HepG2 (cell line): Measurements from ENCODE around the gene CD58. TPM values are rescaled to one million over a fixed set of nuclear protein-coding genes. Genes with fewer than 3 reads are reported as not detected.
A peak's percentile ranks its signal among the peaks of the same experiment; 100 is the strongest.

ENCODE experiments used
- AGO2 ChIP-seq: fragments of 200-400 bp; formaldehyde crosslinking; optimal IDR thresholded peaks from 2 replicates; pipeline ENCODE3; 2017; ENCODE audit warnings: mild to moderate bottlenecking, low read depth, low read length, moderate library complexity
- CBX1 ChIP-seq: IDR thresholded peaks from one replicate; pipeline ENCODE4 v1.6.1; 2016; ENCODE audit warnings: antibody characterized with exemption, low read depth
- EED ChIP-seq: sonication (generic); formaldehyde crosslinking; IDR thresholded peaks from 2 replicates; pipeline ENCODE4 v1.5.0; 2020; ENCODE audit warnings: mild to moderate bottlenecking, missing genetic modification reagents
- FOXC1 ChIP-seq: sonication (generic); formaldehyde crosslinking; IDR thresholded peaks from 2 replicates; pipeline ENCODE4 v1.8.0; 2022; ENCODE audit warnings: mild to moderate bottlenecking, missing genetic modification reagents, borderline replicate concordance
- HMGA1 ChIP-seq: sonication (generic); formaldehyde crosslinking; conservative IDR thresholded peaks from 2 replicates; pipeline ENCODE4 v1.4.0; 2020; ENCODE audit warnings: missing genetic modification reagents
- ISL2 ChIP-seq: sonication (generic); formaldehyde crosslinking; IDR thresholded peaks from 2 replicates; pipeline ENCODE4 v1.5.0; 2020; ENCODE audit warnings: missing genetic modification reagents
- KDM2A ChIP-seq: sonication (generic); formaldehyde crosslinking; IDR thresholded peaks from 2 replicates; pipeline ENCODE4 v1.4.0; 2020; ENCODE audit warnings: low read depth, missing genetic modification reagents, borderline replicate concordance
- KLF16 ChIP-seq, 2 experiments: sonication (generic) in 1 of 2; formaldehyde crosslinking in 1 of 2; IDR thresholded peaks; 2 replicates each; pipeline versions ENCODE4 v1.6.1 to v1.8.0; 2016 to 2023; ENCODE audit warnings: missing genetic modification reagents in 2 of 2, missing compliant biosample characterization in 1 of 2
- NFYC ChIP-seq: IDR thresholded peaks from 2 replicates; pipeline ENCODE4 v1.6.1; 2016; ENCODE audit warnings: missing genetic modification reagents, missing compliant biosample characterization
- ONECUT2 ChIP-seq: sonication (generic); formaldehyde crosslinking; IDR thresholded peaks from 2 replicates; pipeline ENCODE4 v1.4.0; 2020; ENCODE audit warnings: missing genetic modification reagents
- PPARG ChIP-seq: conservative IDR thresholded peaks from 2 replicates; pipeline ENCODE4 v1.6.1; 2016; ENCODE audit warnings: missing biosample characterization, missing genetic modification reagents
- SRSF4 ChIP-seq: fragments of 200-400 bp; formaldehyde crosslinking; IDR thresholded peaks from one replicate; pipeline ENCODE4 v1.6.1; 2018; ENCODE audit warnings: mild to moderate bottlenecking, low read depth, low read length, moderate library complexity; ENCODE audit not compliant: poor library complexity, severe bottlenecking
- TBP ChIP-seq: sonication (generic); formaldehyde crosslinking; IDR thresholded peaks from 2 replicates; pipeline ENCODE4 v1.5.0; 2020; ENCODE audit warnings: missing genetic modification reagents
- TSC22D2 ChIP-seq: sonication (generic); formaldehyde crosslinking; IDR thresholded peaks from 2 replicates; pipeline ENCODE4 v1.5.1; 2020; ENCODE audit warnings: missing genetic modification reagents, mild to moderate bottlenecking, borderline replicate concordance
- ZFP37 ChIP-seq: sonication (generic); formaldehyde crosslinking; IDR thresholded peaks from 2 replicates; pipeline ENCODE4 v1.4.0; 2020; ENCODE audit warnings: missing genetic modification reagents, borderline replicate concordance
- ZNF225 ChIP-seq: sonication (generic); formaldehyde crosslinking; IDR thresholded peaks from 2 replicates; pipeline ENCODE4 v1.4.0; 2020; ENCODE audit warnings: mild to moderate bottlenecking, missing genetic modification reagents
- ZNF382 ChIP-seq: sonication (generic); formaldehyde crosslinking; IDR thresholded peaks from 2 replicates; pipeline ENCODE4 v1.5.0; 2020; ENCODE audit warnings: missing genetic modification reagents, mild to moderate bottlenecking, borderline replicate concordance
- ZNF44 ChIP-seq: sonication (generic); formaldehyde crosslinking; IDR thresholded peaks from 2 replicates; pipeline ENCODE4 v1.5.1; 2020; ENCODE audit warnings: mild to moderate bottlenecking, missing genetic modification reagents
- ZNF496 ChIP-seq: sonication (generic); formaldehyde crosslinking; IDR thresholded peaks from 2 replicates; pipeline ENCODE4 v1.8.1; 2023; ENCODE audit warnings: mild to moderate bottlenecking, moderate library complexity, missing genetic modification reagents; ENCODE audit not compliant: insufficient replicate concordance
- ZNF550 ChIP-seq: sonication (generic); formaldehyde crosslinking; IDR thresholded peaks from 2 replicates; pipeline ENCODE4 v1.4.0; 2020; ENCODE audit warnings: mild to moderate bottlenecking, missing genetic modification reagents, borderline replicate concordance
- ZNF737 ChIP-seq: sonication (generic); formaldehyde crosslinking; IDR thresholded peaks from 2 replicates; pipeline ENCODE4 v1.5.0; 2020; ENCODE audit warnings: missing genetic modification reagents, mild to moderate bottlenecking, borderline replicate concordance
- ZNF747 ChIP-seq: sonication (generic); formaldehyde crosslinking; IDR thresholded peaks from 2 replicates; pipeline ENCODE4 v1.8.1; 2023; ENCODE audit warnings: missing genetic modification reagents, mild to moderate bottlenecking, borderline replicate concordance
- ZNF841 ChIP-seq: sonication (generic); formaldehyde crosslinking; IDR thresholded peaks from 2 replicates; pipeline ENCODE4 v1.8.1; 2023; ENCODE audit warnings: missing genetic modification reagents, borderline replicate concordance
- ZSCAN21 ChIP-seq: sonication (generic); formaldehyde crosslinking; IDR thresholded peaks from 2 replicates; pipeline ENCODE4 v1.8.0; 2022; ENCODE audit warnings: mild to moderate bottlenecking, missing genetic modification reagents, moderate library complexity, borderline replicate concordance
- polyA plus RNA-seq, 8 experiments: library from polyadenylated mRNA; depleted of rRNA in 3 of 8; stranded (reverse) in 7 of 8; unstranded in 1 of 8; fragments of >200 nt; fragmentation: Illumina TruSeq in 4 of 8; extraction: Trizol in 4 of 8; gene quantifications; 2 replicates each; pipeline versions ENCODE4 v1.2.1 to v1.2.3, GENCODE V29; 2011 to 2016; ENCODE audit warnings: low read depth in 4 of 8, missing spikeins in 1 of 8, mixed read lengths in 1 of 8; ENCODE audit not compliant: insufficient read depth in 1 of 8
- total RNA-seq, 5 experiments: library from RNA; depleted of rRNA; stranded (reverse); fragments of >200 nt; fragmentation: Illumina TruSeq; extraction: Trizol; gene quantifications; 2 replicates each; pipeline ENCODE4 v1.2.3, GENCODE V29; 2016; ENCODE audit warnings: low read depth in 1 of 5
- TF ChIP-seq, protein P1 (sequence below): sonication (generic); formaldehyde crosslinking; IDR thresholded peaks from 2 replicates; pipeline ENCODE4 v1.5.0; 2020; ENCODE audit warnings: missing genetic modification reagents, mild to moderate bottlenecking, borderline replicate concordance
- TF ChIP-seq, protein P2 (sequence below): sonication (generic); formaldehyde crosslinking; IDR thresholded peaks from 2 replicates; pipeline ENCODE4 v1.5.0; 2020; ENCODE audit warnings: missing genetic modification reagents
- TF ChIP-seq, protein P3 (sequence below): sonication (generic); formaldehyde crosslinking; IDR thresholded peaks from 2 replicates; pipeline ENCODE4 v1.5.0; 2020; ENCODE audit warnings: mild to moderate bottlenecking, low read depth, missing genetic modification reagents, borderline replicate concordance
- TF ChIP-seq, protein P4 (sequence below): IDR thresholded peaks from 2 replicates; pipeline ENCODE4 v1.6.1; 2016; ENCODE audit warnings: mild to moderate bottlenecking

The CD58 gene
- total and polyA plus RNA-seq, 2 of the 13 experiments (the other 11 are each of a cell fraction or from before 2014, with no cell fraction given): 9.4 to 13.5 TPM

DNA sequence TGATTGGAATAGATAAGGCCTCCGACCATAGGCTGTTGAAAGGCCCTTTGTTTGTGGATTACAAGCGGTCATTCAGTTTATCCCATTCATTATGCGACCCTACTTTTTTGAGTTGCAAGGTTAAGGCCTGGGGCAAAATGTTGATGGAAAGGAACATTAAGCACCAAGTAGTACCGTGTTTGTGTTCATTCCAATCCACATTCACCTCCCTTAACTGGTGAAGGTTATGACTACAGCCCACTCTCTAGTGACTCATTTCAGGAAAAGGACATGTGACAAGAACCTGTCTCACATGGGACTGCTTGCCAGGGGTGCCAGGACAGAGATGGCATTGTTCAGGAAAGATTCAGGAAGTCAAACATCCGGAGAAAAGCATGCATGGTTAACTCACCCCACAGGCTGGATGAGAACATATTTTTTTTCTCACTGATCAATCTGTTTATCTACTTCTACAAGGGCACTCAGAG lies 81.6 kb downstream of the CD58 start (continued):
- TF ChIP-seq ZNF496 (CRISPR knock-in tag) (no peak), TSC22D2 (CRISPR knock-in tag) (no peak), ONECUT2 (CRISPR knock-in tag) (0 out of 2 replicates have a peak, but pooled peaks have one; percentile 34), ZNF225 (no peak), EED (no peak), NFYC (no peak), ZNF44 (no peak), ZNF737 (CRISPR knock-in tag) (no peak), ZSCAN21 (no peak), ZNF841 (CRISPR knock-in tag) (no peak), KLF16 (CRISPR knock-in tag; IDR thresholded peaks at IDR 0.05) (0 out of 4 replicates have a peak, but pooled peaks of 1 of the 2 experiments have one; percentile 66), AGO2 (no peak), ZNF550 (CRISPR knock-in tag) (no peak), KDM2A (CRISPR knock-in tag) (no peak), CBX1 (no peak), HMGA1 (no peak), ZNF382 (CRISPR knock-in tag) (no peak), PPARG (CRISPR knock-in tag) (peak; percentile 42; the same call in 1 of the 2 replicates), ZFP37 (CRISPR knock-in tag) (no peak), SRSF4 (no peak), TBP (no peak), FOXC1 (CRISPR knock-in tag) (no peak), ZNF747 (CRISPR knock-in tag) (no peak), ISL2 (peak; percentile 50; the same call in 1 of the 2 replicates)
- TF ChIP-seq, protein P1, sequence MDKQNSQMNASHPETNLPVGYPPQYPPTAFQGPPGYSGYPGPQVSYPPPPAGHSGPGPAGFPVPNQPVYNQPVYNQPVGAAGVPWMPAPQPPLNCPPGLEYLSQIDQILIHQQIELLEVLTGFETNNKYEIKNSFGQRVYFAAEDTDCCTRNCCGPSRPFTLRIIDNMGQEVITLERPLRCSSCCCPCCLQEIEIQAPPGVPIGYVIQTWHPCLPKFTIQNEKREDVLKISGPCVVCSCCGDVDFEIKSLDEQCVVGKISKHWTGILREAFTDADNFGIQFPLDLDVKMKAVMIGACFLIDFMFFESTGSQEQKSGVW (CRISPR knock-in tag): no peak
- TF ChIP-seq, protein P2, sequence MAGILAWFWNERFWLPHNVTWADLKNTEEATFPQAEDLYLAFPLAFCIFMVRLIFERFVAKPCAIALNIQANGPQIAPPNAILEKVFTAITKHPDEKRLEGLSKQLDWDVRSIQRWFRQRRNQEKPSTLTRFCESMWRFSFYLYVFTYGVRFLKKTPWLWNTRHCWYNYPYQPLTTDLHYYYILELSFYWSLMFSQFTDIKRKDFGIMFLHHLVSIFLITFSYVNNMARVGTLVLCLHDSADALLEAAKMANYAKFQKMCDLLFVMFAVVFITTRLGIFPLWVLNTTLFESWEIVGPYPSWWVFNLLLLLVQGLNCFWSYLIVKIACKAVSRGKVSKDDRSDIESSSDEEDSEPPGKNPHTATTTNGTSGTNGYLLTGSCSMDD (CRISPR knock-in tag): no peak
- TF ChIP-seq, protein P3, sequence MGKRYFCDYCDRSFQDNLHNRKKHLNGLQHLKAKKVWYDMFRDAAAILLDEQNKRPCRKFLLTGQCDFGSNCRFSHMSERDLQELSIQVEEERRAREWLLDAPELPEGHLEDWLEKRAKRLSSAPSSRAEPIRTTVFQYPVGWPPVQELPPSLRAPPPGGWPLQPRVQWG (CRISPR knock-in tag): no peak
- TF ChIP-seq, protein P4, sequence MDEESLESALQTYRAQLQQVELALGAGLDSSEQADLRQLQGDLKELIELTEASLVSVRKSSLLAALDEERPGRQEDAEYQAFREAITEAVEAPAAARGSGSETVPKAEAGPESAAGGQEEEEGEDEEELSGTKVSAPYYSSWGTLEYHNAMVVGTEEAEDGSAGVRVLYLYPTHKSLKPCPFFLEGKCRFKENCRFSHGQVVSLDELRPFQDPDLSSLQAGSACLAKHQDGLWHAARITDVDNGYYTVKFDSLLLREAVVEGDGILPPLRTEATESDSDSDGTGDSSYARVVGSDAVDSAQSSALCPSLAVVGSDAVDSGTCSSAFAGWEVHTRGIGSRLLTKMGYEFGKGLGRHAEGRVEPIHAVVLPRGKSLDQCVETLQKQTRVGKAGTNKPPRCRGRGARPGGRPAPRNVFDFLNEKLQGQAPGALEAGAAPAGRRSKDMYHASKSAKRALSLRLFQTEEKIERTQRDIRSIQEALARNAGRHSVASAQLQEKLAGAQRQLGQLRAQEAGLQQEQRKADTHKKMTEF (CRISPR knock-in tag): peak; percentile 87
